Vagina (tissue), 2 donors: ENCODE results near the gene NTRK1. TPM values are rescaled to one million over a fixed set of nuclear protein-coding genes. Genes with fewer than 3 reads are reported as not detected.

Source experiments
- DNase-seq, 2 donors: peaks; one replicate each; pipeline ENCODE4 v3.0.0-alpha.2; 2017; ENCODE audit errors: extremely low spot score in 2 of 2
- H3K27ac ChIP-seq: fragments of 200-600 bp; sonication (generic); one replicate; pipeline ENCODE4 v1.5.1; 2019
- H3K27me3 ChIP-seq: fragments of 200-600 bp; sonication (generic); one replicate; pipeline ENCODE4 v1.5.1; 2019
- H3K36me3 ChIP-seq, 2 donors: fragments of 200-600 bp; sonication (generic); one replicate each; pipeline ENCODE4 v1.5.1; 2017 to 2019
- H3K4me1 ChIP-seq: fragments of 200-600 bp; sonication (generic); one replicate; pipeline ENCODE4 v1.5.1; 2019
- H3K4me3 ChIP-seq, 2 donors: fragments of 200-600 bp; sonication (generic); 1 replicate in 1 of 2; 2 replicates in 1 of 2; pipeline ENCODE4 v1.5.1; 2016 to 2019
- H3K9me3 ChIP-seq: fragments of 200-600 bp; sonication (generic); one replicate; pipeline ENCODE4 v1.5.1; 2019
- CTCF ChIP-seq, 3 experiments: fragments of 450-650 bp in 2 of 3; fragments of 200-600 bp in 1 of 3; sonication (generic) in 1 of 3; IDR thresholded peaks; one replicate each; pipeline ENCODE4 v1.5.1; 2017 to 2019; ENCODE audit warnings: antibody characterized with exemption in 3 of 3, mild to moderate bottlenecking in 2 of 3, moderate library complexity in 2 of 3
- POLR2A ChIP-seq, 2 donors: fragments of 450-650 bp; IDR thresholded peaks; one replicate each; pipeline ENCODE4 v1.6.1; 2017; ENCODE audit warnings: antibody characterized with exemption in 2 of 2, mild to moderate bottlenecking in 2 of 2, moderate library complexity in 2 of 2
- POLR2AphosphoS5 ChIP-seq, 2 donors: sonication (generic); formaldehyde crosslinking; IDR thresholded peaks; one replicate each; pipeline ENCODE4 v1.9.0; 2017; ENCODE audit warnings: antibody characterized with exemption in 2 of 2, mild to moderate bottlenecking in 2 of 2, low read depth in 1 of 2; ENCODE audit not compliant: insufficient read depth in 1 of 2
- intact Hi-C: fragments of 100-400 bp; cut with DNase I; formaldehyde crosslinking; loops from one replicate; pipeline ENCODE4 v1.15.1; 2023
- total RNA-seq: library from RNA; depleted of rRNA; stranded (reverse); fragments of >200 nt; gene quantifications from one replicate; pipeline ENCODE4 v1.2.3, GENCODE V29; 2016

Gene NTRK1
- total RNA-seq, 1 donor from 2014 or later: 2.9 TPM

- TF ChIP-seq CTCF (IDR thresholded peaks at IDR 0.05) (no peak), POLR2AphosphoS5 (IDR thresholded peaks at IDR 0.05; ENCODE audit: insufficient read depth in 1 of 2, low read depth in 1 of 2) (no peak)
- Histone ChIP-seq H3K9me3 (no peaks in the 10 kb centered on the region), H3K36me3 (no peaks in the 10 kb centered on the region), H3K4me1 (no peaks in the 10 kb centered on the region), H3K27ac (no peak overlapping the region), H3K27me3 (no peaks in the 10 kb centered on the region), H3K4me3 (no peak overlapping the region)
- no peak for DNase-seq
- intact Hi-C loops: no loop called here
These were observed 21.0 kb downstream of the NTRK1 start for GRCh38 chr1:156881663-156882062.

GRCh38 chr1:156882543-156882942 lies 21.9 kb downstream of the NTRK1 start:
- intact Hi-C loops: no loop called here

GRCh38 chr1:156883919-156884318 lies 23.3 kb downstream of the NTRK1 start:
- no peaks in the 10 kb centered on the region for H3K4me1 ChIP-seq
- H3K27ac ChIP-seq: no peak overlapping the region
- no peaks in the 10 kb centered on the region for H3K9me3 ChIP-seq
- no peaks in the 10 kb centered on the region for H3K36me3 ChIP-seq
- no peak for DNase-seq
- H3K27me3 ChIP-seq: no peaks in the 10 kb centered on the region
- H3K4me3 ChIP-seq: no peak overlapping the region
- intact Hi-C loops: no loop called here
- TF ChIP-seq POLR2A (IDR thresholded peaks at IDR 0.05) (no peak), POLR2AphosphoS5 (IDR thresholded peaks at IDR 0.05; ENCODE audit: insufficient read depth in 1 of 2, low read depth in 1 of 2) (no peak), CTCF (IDR thresholded peaks at IDR 0.05) (no peak)

More at GRCh38 chr1:156882543-156882942, 21.9 kb downstream of the NTRK1 start:
- Histone ChIP-seq H3K36me3 (no peaks in the 10 kb centered on the region), H3K9me3 (no peaks in the 10 kb centered on the region), H3K4me3 (no peak overlapping the region), H3K27ac (no peak overlapping the region), H3K4me1 (no peaks in the 10 kb centered on the region), H3K27me3 (no peaks in the 10 kb centered on the region)
- TF ChIP-seq POLR2A (IDR thresholded peaks at IDR 0.05): no peak
- DNase-seq: no peak

GRCh38 chr1:156884560-156885184 lies 24.0 kb downstream of the NTRK1 start:
- Histone ChIP-seq H3K27ac (no peak overlapping the region), H3K4me1 (no peaks in the 10 kb centered on the region), H3K4me3 (no peak overlapping the region), H3K36me3 (no peaks in the 10 kb centered on the region), H3K9me3 (no peaks in the 10 kb centered on the region), H3K27me3 (no peaks in the 10 kb centered on the region)
- intact Hi-C loops: no loop called here
- no peak for TF ChIP-seq POLR2AphosphoS5 (IDR thresholded peaks at IDR 0.05; ENCODE audit: insufficient read depth in 1 of 2, low read depth in 1 of 2)
- TF ChIP-seq POLR2A (IDR thresholded peaks at IDR 0.05): no peak
- TF ChIP-seq CTCF (IDR thresholded peaks at IDR 0.05): no peak
- DNase-seq: no peak

GRCh38 chr1:156885314-156885713 lies 24.6 kb downstream of the NTRK1 start:
- H3K36me3 ChIP-seq: no peaks in the 10 kb centered on the region
- no peak for DNase-seq
- no peak overlapping the region for H3K4me3 ChIP-seq
- H3K4me1 ChIP-seq: no peaks in the 10 kb centered on the region
- TF ChIP-seq POLR2A (IDR thresholded peaks at IDR 0.05) (no peak), CTCF (IDR thresholded peaks at IDR 0.05) (no peak), POLR2AphosphoS5 (IDR thresholded peaks at IDR 0.05; ENCODE audit: insufficient read depth in 1 of 2, low read depth in 1 of 2) (no peak)
- H3K27ac ChIP-seq: no peak overlapping the region
- intact Hi-C loops: no loop called here
- no peaks in the 10 kb centered on the region for H3K9me3 ChIP-seq
- H3K27me3 ChIP-seq: no peaks in the 10 kb centered on the region
